Kidney (tissue), 14 donors: ENCODE data around the gene ADAM10. TPM values are rescaled to one million over a fixed set of nuclear protein-coding genes. Genes with fewer than 3 reads are reported as not detected.

ENCODE experiments used
- DNase-seq, 5 donors: peaks; one replicate each; pipeline ENCODE4 v3.0.0-alpha.2; 2013 to 2020
- FAIRE-seq: peaks from 2 replicates; lab custom pipeline; 2012; peaks lifted over from hg19 to GRCh38; lab: Jason Lieb, UNC
- H3K27ac ChIP-seq, 2 donors: one replicate each; pipeline ENCODE4 v1.7.0; 2013; ENCODE audit warnings: low read depth in 2 of 2, low read length in 2 of 2, inconsistent platforms in 1 of 2
- H3K27me3 ChIP-seq: one replicate; pipeline ENCODE4 v1.7.1; 2013; ENCODE audit warnings: low read length, inconsistent platforms; ENCODE audit not compliant: control insufficient read depth, insufficient read depth
- H3K36me3 ChIP-seq, 3 donors: one replicate each; pipeline versions ENCODE4 v1.7.0 to v1.7.1; 2013; ENCODE audit warnings: low read length in 3 of 3, control low read depth in 1 of 3, inconsistent platforms in 1 of 3; ENCODE audit not compliant: insufficient read depth in 3 of 3, control insufficient read depth in 2 of 3
- H3K4me1 ChIP-seq, 3 donors: one replicate each; pipeline versions ENCODE4 v1.7.0 to v1.7.1; 2013; ENCODE audit warnings: low read length in 3 of 3, inconsistent platforms in 1 of 3, low read depth in 1 of 3; ENCODE audit not compliant: control insufficient read depth in 2 of 3, insufficient read depth in 2 of 3
- H3K4me3 ChIP-seq, 3 donors: one replicate each; pipeline versions ENCODE4 v1.7.0 to v1.8.1; 2013; ENCODE audit warnings: low read length in 3 of 3, control low read depth in 1 of 3, inconsistent platforms in 1 of 3
- H3K9ac ChIP-seq, 3 donors: one replicate each; pipeline versions ENCODE4 v1.7.0 to v1.7.1; 2013; ENCODE audit warnings: low read length in 3 of 3, control low read depth in 1 of 3, inconsistent platforms in 1 of 3
- H3K9me3 ChIP-seq, 3 donors: one replicate each; pipeline versions ENCODE4 v1.7.0 to v1.7.1; 2013; ENCODE audit warnings: low read length in 3 of 3, control low read depth in 1 of 3, inconsistent platforms in 1 of 3; ENCODE audit not compliant: control insufficient read depth in 2 of 3, insufficient read depth in 1 of 3
- CTCF ChIP-seq: IDR thresholded peaks from 3 replicates; pipeline ENCODE4 v1.5.1; 2012; ENCODE audit warnings: mild to moderate bottlenecking, moderate library complexity, borderline replicate concordance; ENCODE audit not compliant: insufficient read depth; ENCODE audit errors: extremely low read depth
- intact Hi-C: fragments of 100-400 bp; cut with DNase I; formaldehyde crosslinking; loops from one replicate; pipeline ENCODE4 v1.11.1; 2022
- polyA plus RNA-seq: library from polyadenylated mRNA; stranded (reverse); fragments of 350-450 nt; fragmentation: Illumina TruSeq; extraction: RNeasy Lipid Tissue Mini Kit (QIAGEN cat#74804); gene quantifications from one replicate; pipeline ENCODE4 v1.2.3, GENCODE V29; 2014; ENCODE audit warnings: low read depth, low replicate concordance; ENCODE audit not compliant: insufficient read depth
- total RNA-seq: library from RNA; stranded (reverse); fragmentation: NEBNext Ultra II Directional; extraction: Animal tissue kit (Norgen Biotek cat#: 25700); gene quantifications from one replicate; pipeline ENCODE4 v1.2.1, GENCODE V29; 2021
- donor health status: control.
- donor health status: control.
- donor health status: control.
- donor health status: control.
- donor health status: control.
- donor health status: DM: yes; HTN: yes; CAD: no.
- donor health status: Normal renal cell carcinoma (clear cell type).

Gene ADAM10
- total and polyA plus RNA-seq, 2 donors from 2014 or later, result 19.5 to 235 TPM

GRCh38 chr15:58766290-58766689 is 16.8 kb upstream of the ADAM10 start:
- FAIRE-seq (no peak), DNase-seq (no peak)
- Histone ChIP-seq H3K4me1 (peaks cover 0 to 7% (median 3%) of the 10 kb centered on the region in 3 donors), H3K9me3 (no peaks in the 10 kb centered on the region), H3K27me3 (no peaks in the 10 kb centered on the region), H3K27ac (no peak overlapping the region), H3K36me3 (no peaks in the 10 kb centered on the region), H3K4me3 (no peak overlapping the region), H3K9ac (no peak overlapping the region)
- intact Hi-C loops, result no loop called here
- no peak for TF ChIP-seq CTCF

GRCh38 chr15:58764468-58764867 is 15.0 kb upstream of the ADAM10 start:
- H3K27ac ChIP-seq, result no peak overlapping the region
- no peaks in the 10 kb centered on the region for H3K36me3 ChIP-seq
- H3K27me3 ChIP-seq, result no peaks in the 10 kb centered on the region
- H3K9me3 ChIP-seq, result no peaks in the 10 kb centered on the region
- no peak for TF ChIP-seq CTCF
- H3K4me1 ChIP-seq, result no peaks in the 10 kb centered on the region
- intact Hi-C loops, result no loop called here
- no peak for FAIRE-seq
- DNase-seq, result no peak
- H3K4me3 ChIP-seq, result no peak overlapping the region
- no peak overlapping the region for H3K9ac ChIP-seq

DNA sequence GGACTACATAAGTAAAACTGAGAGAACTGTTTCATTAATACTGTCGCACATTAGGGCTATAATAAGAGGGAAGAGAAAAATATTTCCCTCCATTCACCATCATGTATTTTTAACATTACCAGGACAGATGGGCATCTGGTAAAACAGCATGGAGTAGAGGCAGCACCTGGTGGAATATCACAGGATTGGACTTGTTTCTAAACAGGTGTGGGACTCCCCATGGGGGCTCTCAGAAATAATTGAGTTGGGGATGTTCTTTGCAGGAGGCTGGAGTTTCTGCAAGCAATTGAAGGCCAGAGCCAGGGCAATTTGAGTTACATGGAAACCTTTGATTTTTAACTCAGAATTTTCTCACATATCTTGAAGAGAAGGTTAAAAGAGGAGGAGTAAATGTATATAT is 13.2 kb upstream of the ADAM10 start:
- no peak for DNase-seq
- Histone ChIP-seq H3K27me3 (no peaks in the 10 kb centered on the region), H3K27ac (no peak overlapping the region), H3K9ac (no peak overlapping the region), H3K4me1 (no peaks in the 10 kb centered on the region), H3K9me3 (no peaks in the 10 kb centered on the region), H3K4me3 (no peak overlapping the region), H3K36me3 (no peaks in the 10 kb centered on the region)
- TF ChIP-seq CTCF, result no peak
- intact Hi-C loops, result no loop called here
- FAIRE-seq, result no peak

GRCh38 chr15:58762285-58762684 is 12.8 kb upstream of the ADAM10 start:
- no peak overlapping the region for H3K4me3 ChIP-seq
- TF ChIP-seq CTCF, result no peak
- FAIRE-seq, result no peak
- H3K36me3 ChIP-seq, result no peaks in the 10 kb centered on the region
- H3K27ac ChIP-seq, result no peak overlapping the region
- intact Hi-C loops, result no loop called here
- H3K9ac ChIP-seq, result no peak overlapping the region
- no peaks in the 10 kb centered on the region for H3K4me1 ChIP-seq
- H3K27me3 ChIP-seq, result no peaks in the 10 kb centered on the region
- no peaks in the 10 kb centered on the region for H3K9me3 ChIP-seq
- no peak for DNase-seq
